Activated CD8-positive, alpha-beta memory T cell treated with anti-CD3 and anti-CD28 coated beads, Interleukin-2, amount 10 ng/mL, durations not matched to agents 7 days and 5 days (primary cell): Measurements from ENCODE around the gene PTGS1. TPM values are rescaled to one million over a fixed set of nuclear protein-coding genes. Genes with fewer than 3 reads are reported as not detected.

Experiments
- ATAC-seq: fragments of 150-1000 bp; cut with Tn5 transposase; one replicate; pipeline ENCODE4 v1.10.0; 2021; ENCODE audit warnings: moderate library complexity
- CTCF ChIA-PET: fragments of 350-600 bp; sonication (Branson Sonifier 250); formaldehyde crosslinking; loops from one replicate; lab custom pipeline; 2021; ENCODE audit warnings: antibody characterized with exemption; lab: Charles Lee
- DNase-seq: peaks from one replicate; pipeline ENCODE4 v3.0.0-alpha.2; 2020
- H3K27ac Mint-ChIP-seq: one replicate; pipeline ENCODE4 v1.8.0; 2021; ENCODE audit warnings: mild to moderate bottlenecking, mixed read lengths
- H3K27me3 Mint-ChIP-seq: one replicate; pipeline ENCODE4 v1.8.0; 2021; ENCODE audit warnings: mixed read lengths
- H3K36me3 Mint-ChIP-seq: one replicate; pipeline ENCODE4 v1.8.0; 2021; ENCODE audit warnings: mild to moderate bottlenecking, mixed read lengths
- H3K4me1 Mint-ChIP-seq: one replicate; pipeline ENCODE4 v1.8.0; 2021; ENCODE audit warnings: mixed read lengths
- H3K4me3 Mint-ChIP-seq: one replicate; pipeline ENCODE4 v1.8.0; 2021; ENCODE audit warnings: mild to moderate bottlenecking, moderate library complexity, mixed read lengths
- H3K9me3 Mint-ChIP-seq: one replicate; pipeline ENCODE4 v1.8.0; 2022; ENCODE audit warnings: low read depth, mixed read lengths
- total RNA-seq, 2 experiments: library from RNA; stranded (reverse); gene quantifications; one replicate each; pipeline ENCODE4 v1.2.3, GENCODE V29; 2021

Gene PTGS1
- total RNA-seq, 2 experiments from 2014 or later = 0.35 to 1.0 TPM

- Mint-ChIP-seq H3K4me1 (no peaks in the 10 kb centered on the region), H3K4me3 (no peak overlapping the region), H3K27ac (no peak overlapping the region), H3K27me3 (peaks cover 4% of the 10 kb centered on the region), H3K36me3 (no peaks in the 10 kb centered on the region), H3K9me3 (peaks cover 6% of the 10 kb centered on the region)
- no peak for ATAC-seq
- CTCF ChIA-PET = interaction anchor here (0.6 kb wide), 1 partner anchor 9 kb away, joined by 3 read pairs; no protein-coding TSS in a partner anchor
- no peak for DNase-seq
Measured at GRCh38 chr9:122383992-122384461, 13.2 kb downstream of the PTGS1 start.

- no peak for DNase-seq
- CTCF ChIA-PET = no interaction called here
- Mint-ChIP-seq H3K36me3 (no peaks in the 10 kb centered on the region), H3K4me3 (no peak overlapping the region), H3K27me3 (peaks cover 4% of the 10 kb centered on the region), H3K27ac (no peak overlapping the region), H3K9me3 (no peaks in the 10 kb centered on the region), H3K4me1 (peaks cover 7% of the 10 kb centered on the region)
- ATAC-seq = no peak
Measured at GRCh38 chr9:122386311-122386872, 15.6 kb downstream of the PTGS1 start.

GRCh38 chr9:122387536-122387935 is 16.7 kb downstream of the PTGS1 start:
- no peak overlapping the region for H3K4me3 Mint-ChIP-seq
- H3K4me1 Mint-ChIP-seq = peaks cover 7% of the 10 kb centered on the region
- no peak overlapping the region for H3K27ac Mint-ChIP-seq
- CTCF ChIA-PET = no interaction called here
- peaks cover 4% of the 10 kb centered on the region for H3K27me3 Mint-ChIP-seq
- no peaks in the 10 kb centered on the region for H3K9me3 Mint-ChIP-seq
- ATAC-seq (no peak), DNase-seq (no peak)
- H3K36me3 Mint-ChIP-seq = no peaks in the 10 kb centered on the region

- H3K4me3 Mint-ChIP-seq = no peak overlapping the region
- no peak for DNase-seq
- H3K9me3 Mint-ChIP-seq = no peaks in the 10 kb centered on the region
- H3K36me3 Mint-ChIP-seq = no peaks in the 10 kb centered on the region
- CTCF ChIA-PET = no interaction called here
- peaks cover 7% of the 10 kb centered on the region for H3K4me1 Mint-ChIP-seq
- no peak for ATAC-seq
- no peaks in the 10 kb centered on the region for H3K27me3 Mint-ChIP-seq
- H3K27ac Mint-ChIP-seq = no peak overlapping the region
Measured at GRCh38 chr9:122389195-122389594, 18.4 kb downstream of the PTGS1 start.

- Mint-ChIP-seq H3K27ac (no peak overlapping the region), H3K4me3 (no peak overlapping the region), H3K9me3 (no peaks in the 10 kb centered on the region), H3K36me3 (no peaks in the 10 kb centered on the region), H3K27me3 (peaks cover 2% of the 10 kb centered on the region), H3K4me1 (peaks cover 7% of the 10 kb centered on the region)
- ATAC-seq (no peak), DNase-seq (no peak)
- CTCF ChIA-PET = no interaction called here
Measured at GRCh38 chr9:122389799-122390481, 19.1 kb downstream of the PTGS1 start.

GRCh38 chr9:122392284-122392683 is 21.5 kb downstream of the PTGS1 start:
- no peak for ATAC-seq
- H3K27me3 Mint-ChIP-seq = peaks cover 5% of the 10 kb centered on the region
- CTCF ChIA-PET = no interaction called here
- H3K27ac Mint-ChIP-seq = no peak overlapping the region
- no peaks in the 10 kb centered on the region for H3K36me3 Mint-ChIP-seq
- DNase-seq = peak; percentile 31
- H3K4me1 Mint-ChIP-seq = peaks cover 7% of the 10 kb centered on the region
- no peak overlapping the region for H3K4me3 Mint-ChIP-seq
- no peaks in the 10 kb centered on the region for H3K9me3 Mint-ChIP-seq

GRCh38 chr9:122392714-122393113 is 21.9 kb downstream of the PTGS1 start:
- CTCF ChIA-PET = no interaction called here
- Mint-ChIP-seq H3K4me1 (peaks cover 7% of the 10 kb centered on the region), H3K9me3 (no peaks in the 10 kb centered on the region), H3K4me3 (no peak overlapping the region), H3K36me3 (no peaks in the 10 kb centered on the region), H3K27ac (no peak overlapping the region), H3K27me3 (peaks cover 5% of the 10 kb centered on the region)
- no peak for ATAC-seq
- peak; percentile 4 for DNase-seq

GRCh38 chr9:122393284-122393983 is 22.6 kb downstream of the PTGS1 start:
- H3K27ac Mint-ChIP-seq = no peak overlapping the region
- H3K4me3 Mint-ChIP-seq = no peak overlapping the region
- CTCF ChIA-PET = no interaction called here
- no peak for ATAC-seq
- peaks cover 7% of the 10 kb centered on the region for H3K4me1 Mint-ChIP-seq
- peaks cover 5% of the 10 kb centered on the region for H3K27me3 Mint-ChIP-seq
- H3K9me3 Mint-ChIP-seq = no peaks in the 10 kb centered on the region
- DNase-seq = peak; percentile 31
- no peaks in the 10 kb centered on the region for H3K36me3 Mint-ChIP-seq

- Mint-ChIP-seq H3K27me3 (peaks cover 5% of the 10 kb centered on the region), H3K27ac (no peak overlapping the region), H3K9me3 (no peaks in the 10 kb centered on the region), H3K4me1 (peaks cover 7% of the 10 kb centered on the region), H3K4me3 (no peak overlapping the region), H3K36me3 (no peaks in the 10 kb centered on the region)
- CTCF ChIA-PET = interaction anchor here (0.8 to 1.2 kb wide), 2 partner anchors 59 to 269 kb away, joined by 3 read pairs; no protein-coding TSS in a partner anchor
- peak; percentile 16 for DNase-seq
- ATAC-seq = no peak
Measured at GRCh38 chr9:122394265-122395125, 23.7 kb downstream of the PTGS1 start.

- Mint-ChIP-seq H3K4me3 (no peak overlapping the region), H3K27me3 (peaks cover 8% of the 10 kb centered on the region), H3K4me1 (no peaks in the 10 kb centered on the region), H3K36me3 (no peaks in the 10 kb centered on the region), H3K27ac (no peak overlapping the region), H3K9me3 (no peaks in the 10 kb centered on the region)
- no peak for ATAC-seq
- no peak for DNase-seq
- CTCF ChIA-PET = no interaction called here
Measured at GRCh38 chr9:122396614-122397148, 25.9 kb downstream of the PTGS1 start.

- H3K4me3 Mint-ChIP-seq = no peak overlapping the region
- peaks cover 12% of the 10 kb centered on the region for H3K27me3 Mint-ChIP-seq
- no peak overlapping the region for H3K27ac Mint-ChIP-seq
- ATAC-seq (no peak), DNase-seq (no peak)
- H3K4me1 Mint-ChIP-seq = peaks cover 9% of the 10 kb centered on the region
- H3K9me3 Mint-ChIP-seq = no peaks in the 10 kb centered on the region
- CTCF ChIA-PET = no interaction called here
- peaks cover 2% of the 10 kb centered on the region for H3K36me3 Mint-ChIP-seq
Measured at GRCh38 chr9:122397749-122398148, 26.9 kb downstream of the PTGS1 start.

- CTCF ChIA-PET = no interaction called here
- no peak overlapping the region for H3K4me3 Mint-ChIP-seq
- DNase-seq (no peak), ATAC-seq (no peak)
- no peak overlapping the region for H3K27ac Mint-ChIP-seq
- peaks cover 12% of the 10 kb centered on the region for H3K27me3 Mint-ChIP-seq
- peaks cover 12% of the 10 kb centered on the region for H3K4me1 Mint-ChIP-seq
- no peaks in the 10 kb centered on the region for H3K9me3 Mint-ChIP-seq
- H3K36me3 Mint-ChIP-seq = peaks cover 2% of the 10 kb centered on the region
Measured at GRCh38 chr9:122398371-122398924, 27.6 kb downstream of the PTGS1 start.

GRCh38 chr9:122401896-122402295 is 31.1 kb downstream of the PTGS1 start:
- peak overlapping the region; percentile 67 for H3K27ac Mint-ChIP-seq
- ATAC-seq = no peak
- peaks cover 14% of the 10 kb centered on the region for H3K27me3 Mint-ChIP-seq
- DNase-seq = no peak
- peaks cover 2% of the 10 kb centered on the region for H3K36me3 Mint-ChIP-seq
- no peak overlapping the region for H3K4me3 Mint-ChIP-seq
- peaks cover 12% of the 10 kb centered on the region for H3K4me1 Mint-ChIP-seq
- CTCF ChIA-PET = no interaction called here
- H3K9me3 Mint-ChIP-seq = no peaks in the 10 kb centered on the region
